HG03139 (cell line): Measurements from ENCODE around the gene SS18L1.
A peak's percentile ranks its signal among the peaks of the same experiment; 100 is the strongest.

Experiments used
- ATAC-seq: cut with Tn5 transposase; IDR thresholded peaks from one replicate; pipeline ENCODE4 v1.9.1; 2021; ENCODE audit not compliant: unreplicated experiment

Gene SS18L1

DNA sequence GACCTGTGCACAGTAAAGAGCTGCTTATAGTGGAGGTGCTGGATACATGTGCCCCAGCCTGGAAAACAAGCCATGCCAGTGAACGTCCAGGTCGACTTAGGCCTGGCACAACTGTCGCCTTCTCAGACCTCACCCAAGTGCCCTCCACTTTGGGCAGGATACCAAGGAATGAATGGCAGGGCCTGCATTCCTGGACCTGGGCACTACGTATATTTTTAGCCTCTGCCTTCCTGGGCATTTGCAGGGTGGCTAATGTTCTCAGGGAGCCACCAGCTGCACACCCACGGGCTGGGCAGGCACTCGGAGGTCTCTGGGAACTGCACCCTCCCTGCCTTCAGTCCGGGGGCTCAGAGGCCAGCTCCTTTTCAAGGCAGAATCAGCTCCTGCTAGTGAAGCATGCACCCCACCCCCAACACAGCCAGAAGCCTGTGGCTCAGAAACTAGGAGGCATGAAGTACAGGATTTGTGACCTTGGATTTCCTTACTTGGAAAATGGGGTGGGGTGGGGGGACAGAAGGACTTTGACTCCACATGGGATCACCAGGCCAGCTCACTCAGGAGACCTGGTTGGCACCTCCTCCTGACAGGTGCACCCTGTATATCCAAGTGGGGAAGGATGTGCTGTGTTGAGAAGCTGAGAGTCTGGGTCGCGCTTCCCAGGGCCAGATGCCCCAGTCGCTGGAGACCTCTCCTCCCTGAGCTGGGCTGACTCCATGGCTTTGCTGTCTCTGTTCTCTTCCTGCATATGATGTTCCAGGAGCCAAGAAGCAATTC lies 23.8 kb upstream of the SS18L1 start:
- no peak for ATAC-seq

DNA sequence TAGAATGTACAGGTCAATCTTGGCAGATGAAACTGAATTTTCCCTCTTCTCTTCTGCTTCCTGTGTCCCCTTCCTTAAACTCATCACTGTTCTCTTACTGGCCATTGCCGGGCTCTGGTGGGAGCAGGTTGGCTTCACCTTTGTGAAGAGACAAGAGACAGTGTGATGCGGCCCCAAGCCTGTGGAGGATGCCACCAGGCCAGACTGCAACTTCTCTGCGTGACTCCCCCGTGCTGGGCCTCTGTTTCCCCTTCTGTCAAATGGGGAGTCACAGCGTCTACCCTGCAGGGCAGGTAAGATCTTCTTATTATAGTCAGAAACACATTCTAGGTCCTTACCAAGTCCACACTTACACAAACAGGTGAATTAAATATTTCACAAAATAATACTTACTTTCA lies 23.2 kb upstream of the SS18L1 start:
- no peak for ATAC-seq

DNA sequence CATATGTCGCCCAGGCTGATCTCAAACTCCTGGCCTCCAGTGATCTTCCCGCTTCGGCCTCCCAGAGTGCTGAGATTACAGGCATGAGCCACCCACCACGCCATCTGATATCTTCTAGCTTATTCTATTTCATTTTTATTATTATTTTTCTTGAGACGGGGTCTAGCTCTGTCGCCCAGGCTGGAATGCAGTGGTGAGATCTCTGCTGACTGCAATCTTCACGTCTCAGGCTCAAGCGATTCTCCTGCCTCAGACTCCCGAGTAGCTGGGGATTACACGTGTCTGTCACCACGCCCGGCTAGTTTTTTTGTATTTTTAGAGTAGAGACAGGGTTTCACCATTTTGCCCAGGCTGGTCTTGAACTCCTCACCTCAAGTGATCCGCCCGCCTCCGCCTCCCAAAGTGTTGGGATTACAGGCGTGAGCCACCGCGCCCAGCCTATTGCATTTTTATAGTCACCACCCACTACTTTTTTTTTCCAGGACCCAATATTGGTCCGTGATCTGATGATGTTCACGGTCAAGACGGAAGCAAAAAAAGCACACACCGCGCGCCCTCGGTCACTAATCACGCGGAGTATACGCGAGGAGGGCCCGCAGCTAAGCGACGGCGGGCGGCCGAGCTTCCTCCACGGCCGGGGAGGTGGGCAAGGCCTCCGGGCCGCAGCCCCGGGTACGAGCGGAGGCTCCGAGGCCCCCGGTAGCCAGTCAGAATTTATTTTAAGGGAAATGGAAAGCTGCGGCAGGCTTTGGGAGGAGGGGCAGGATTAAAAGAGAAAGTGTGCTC lies 22.4 kb upstream of the SS18L1 start:
- peak; percentile 5 for ATAC-seq

DNA sequence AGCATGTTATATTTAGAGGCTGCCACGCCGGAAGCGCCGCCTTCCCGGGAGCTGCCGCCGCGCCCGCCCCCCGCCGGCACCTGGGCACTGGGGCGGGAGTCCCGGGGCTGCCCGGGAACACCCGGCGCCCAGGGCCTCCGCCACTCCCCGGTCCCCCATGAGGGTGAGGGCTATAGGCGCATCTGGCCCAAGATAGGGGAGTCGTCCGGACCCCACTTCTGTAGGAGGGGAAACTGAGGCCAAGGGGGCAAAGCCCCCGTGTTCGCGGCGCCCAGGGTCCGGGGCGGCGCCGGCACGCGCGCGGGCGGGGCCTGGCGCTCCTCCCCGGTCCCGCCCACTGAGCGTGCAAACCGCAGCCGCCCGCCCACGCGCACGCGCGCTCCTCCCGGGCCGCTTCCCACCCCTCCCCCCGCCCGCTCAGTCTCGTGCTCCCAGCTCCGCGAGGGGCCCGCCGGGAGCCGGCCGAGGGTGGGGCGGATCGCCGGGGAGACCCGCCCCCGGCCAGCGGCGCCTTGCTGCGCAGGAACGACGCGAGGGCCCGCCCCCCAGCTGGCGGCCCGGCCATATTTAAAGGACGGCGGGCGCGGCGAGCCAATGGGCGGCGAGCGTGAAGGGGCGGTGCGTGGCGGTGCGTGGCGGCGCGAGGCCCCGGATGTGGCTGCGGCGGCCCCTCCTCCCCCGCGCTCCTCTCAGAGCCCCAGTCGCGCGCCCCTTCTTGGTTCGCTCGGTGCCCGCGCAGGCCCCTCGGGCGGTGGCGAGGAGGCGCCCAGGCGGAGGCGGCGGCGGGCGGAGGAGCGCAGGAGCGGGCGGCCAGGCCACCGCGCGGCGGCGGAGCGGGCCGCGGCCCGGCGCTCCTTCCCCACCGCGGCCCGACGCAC lies 21.6 kb upstream of the SS18L1 start, which contains the start of gene LSM14B:
TSS of gene LSM14B (plus strand) at position 700 of the 878 bp plus-strand sequence. CDS start 192 bp downstream, outside the sequence.
- peak; percentile 74 for ATAC-seq

DNA sequence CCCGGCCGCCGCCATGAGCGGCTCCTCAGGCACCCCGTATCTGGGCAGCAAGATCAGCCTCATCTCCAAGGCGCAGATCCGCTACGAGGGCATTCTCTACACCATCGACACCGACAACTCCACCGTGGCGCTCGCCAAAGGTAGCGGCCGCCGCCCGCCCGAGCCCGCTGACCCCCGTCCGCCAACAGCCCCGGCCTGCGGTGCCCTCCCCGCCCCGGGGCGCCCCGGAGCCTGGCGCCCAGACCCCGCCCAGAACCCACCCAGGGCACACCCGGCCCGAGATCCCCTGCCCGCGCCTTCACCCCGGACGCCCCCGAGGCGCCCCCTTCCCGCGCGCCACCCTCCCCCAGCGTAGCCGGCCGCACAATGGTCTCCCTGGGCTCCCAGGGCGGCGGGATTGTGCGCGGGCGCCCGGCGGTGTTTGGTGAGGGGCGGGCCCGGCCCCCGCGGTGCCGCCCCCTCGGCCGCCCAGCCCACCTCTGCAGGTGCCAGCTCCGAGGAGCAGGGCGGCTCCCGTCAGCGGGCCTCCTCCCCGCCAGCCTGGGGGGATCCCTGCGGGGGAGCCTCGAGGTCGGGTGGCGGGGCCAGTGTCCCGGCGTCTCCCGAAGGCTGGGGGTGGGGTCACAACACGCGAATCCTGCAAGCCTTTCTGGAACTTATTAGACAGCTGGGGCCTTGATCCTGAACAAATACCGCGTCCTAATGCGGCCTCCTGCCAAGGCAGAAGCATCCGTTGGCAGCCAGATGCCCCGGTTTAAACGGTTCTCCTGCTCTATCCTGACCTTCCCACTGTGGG lies 20.7 kb upstream of the SS18L1 start:
- ATAC-seq: peak; percentile 9

DNA sequence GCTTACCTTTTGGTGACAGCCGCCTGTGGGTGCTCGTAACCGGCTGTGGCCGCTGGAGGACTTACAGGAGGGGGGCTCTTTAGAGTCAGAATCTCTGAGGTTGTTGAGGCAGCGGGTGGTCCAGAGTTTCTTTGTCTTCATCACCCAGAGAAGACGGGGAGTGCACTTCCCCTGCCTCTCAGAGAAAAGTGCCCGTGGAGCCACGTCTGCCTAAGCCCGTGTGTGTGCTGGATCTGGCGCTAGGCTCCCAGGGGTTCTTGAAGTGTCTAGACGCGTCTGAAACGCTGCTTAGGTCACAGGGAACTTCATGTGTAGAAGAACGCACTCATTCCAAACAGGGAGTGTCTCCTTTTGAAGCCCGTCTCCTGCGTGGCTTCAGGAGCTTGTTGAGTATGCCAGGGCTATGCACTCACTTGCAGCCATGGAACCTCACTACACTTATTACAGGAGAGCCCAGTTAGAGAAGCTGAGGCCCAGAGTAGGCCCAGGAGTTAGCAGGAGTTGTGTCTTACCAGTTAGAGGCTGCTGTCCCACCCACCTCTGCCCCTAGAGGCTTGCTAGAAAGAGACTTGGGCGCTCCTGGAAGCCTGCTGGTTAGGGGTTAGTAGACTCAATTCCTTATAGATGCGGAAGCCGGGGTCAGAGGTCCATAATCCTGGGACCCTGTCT lies 20.0 kb upstream of the SS18L1 start:
- ATAC-seq: no peak

DNA sequence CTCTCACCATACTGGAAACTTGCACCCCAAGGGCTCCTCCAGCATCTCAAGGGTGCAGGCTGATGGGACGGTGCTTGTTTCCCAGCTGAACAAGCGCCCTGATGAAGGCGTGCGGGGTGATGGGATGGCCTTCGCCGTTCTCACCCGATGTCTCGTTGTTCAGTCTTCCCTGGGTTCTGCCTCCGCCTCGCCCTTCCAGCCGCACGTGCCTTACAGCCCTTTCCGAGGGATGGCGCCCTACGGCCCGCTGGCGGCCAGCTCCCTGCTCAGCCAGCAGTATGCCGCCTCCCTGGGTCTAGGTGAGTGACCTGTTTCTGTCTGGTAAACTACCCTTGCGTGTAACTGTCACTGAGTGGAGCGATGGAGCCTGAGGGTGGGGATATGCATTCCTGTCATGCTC lies 17.4 kb upstream of the SS18L1 start:
- ATAC-seq: no peak

DNA sequence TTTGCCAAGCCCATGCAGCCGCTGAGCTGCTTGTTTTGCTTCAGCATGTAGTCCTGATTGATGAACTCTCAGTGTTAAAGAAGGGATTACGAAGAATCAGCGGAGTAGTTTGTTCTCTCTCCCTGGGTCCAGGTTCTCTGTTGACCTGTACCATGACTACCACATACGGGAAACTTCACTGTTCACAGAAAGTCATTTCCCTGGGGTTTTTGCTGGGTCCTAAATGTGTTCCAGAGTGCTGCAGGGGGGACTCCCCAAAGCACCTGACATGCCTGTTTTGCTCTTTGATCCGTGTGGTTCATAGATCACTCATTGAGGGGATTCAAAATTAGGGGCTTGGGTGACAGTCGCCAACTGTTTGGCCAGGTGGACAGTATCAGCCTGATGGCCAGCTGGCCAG lies 15.8 kb upstream of the SS18L1 start:
- ATAC-seq: no peak

DNA sequence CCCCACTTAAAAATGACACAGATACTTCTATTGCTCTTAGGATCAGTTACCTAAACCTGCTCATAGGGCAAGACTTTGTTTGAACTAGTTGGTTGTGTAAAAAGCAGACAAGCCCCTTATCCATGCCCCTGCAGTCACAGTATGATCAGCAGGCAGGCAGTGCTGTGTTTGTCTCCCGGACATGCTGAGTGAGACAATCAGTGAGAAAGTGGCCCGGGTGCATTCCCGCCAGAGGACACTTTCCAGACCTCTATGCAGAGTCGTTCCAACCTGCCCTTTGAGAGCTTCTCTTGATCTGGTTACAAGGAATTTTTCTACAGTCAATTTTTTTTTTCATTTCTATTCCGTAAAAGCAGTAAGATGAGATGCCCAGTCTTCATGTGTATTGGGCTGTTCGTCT lies 15.1 kb upstream of the SS18L1 start:
- ATAC-seq: no peak

DNA sequence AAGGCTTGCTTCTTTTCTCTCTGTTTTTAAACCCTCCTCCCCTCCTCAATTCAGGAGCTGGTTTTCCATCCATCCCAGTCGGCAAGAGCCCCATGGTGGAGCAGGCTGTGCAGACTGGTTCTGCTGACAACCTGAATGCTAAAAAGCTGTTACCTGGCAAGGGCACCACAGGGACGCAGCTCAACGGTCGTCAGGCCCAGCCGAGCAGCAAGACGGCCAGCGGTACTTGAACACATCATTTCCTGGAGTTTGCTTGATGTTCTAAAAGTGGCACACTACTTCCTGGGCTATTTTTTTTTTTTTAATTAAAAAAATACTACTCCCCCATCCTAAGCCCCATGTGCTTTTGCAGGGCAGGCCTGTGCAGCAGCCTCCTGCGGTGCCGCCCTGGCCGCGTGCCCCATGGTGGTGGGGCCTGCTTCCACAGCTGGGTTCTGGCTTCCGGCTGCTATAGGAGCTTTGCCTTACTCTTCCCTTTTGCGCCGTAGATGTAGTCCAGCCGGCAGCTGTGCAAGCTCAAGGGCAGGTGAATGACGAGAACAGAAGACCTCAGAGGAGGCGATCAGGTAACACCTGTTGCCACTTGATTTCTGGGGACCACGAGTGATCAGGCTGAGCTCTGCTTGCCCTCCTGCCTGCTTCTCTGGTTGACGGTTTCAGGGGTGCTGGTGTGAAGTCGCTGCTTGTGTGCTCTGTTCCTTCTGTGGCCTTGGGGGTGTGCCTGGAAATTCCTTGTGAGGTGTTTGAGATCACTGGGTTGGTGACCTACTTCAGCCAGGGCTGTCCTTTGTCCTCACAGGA lies 13.6 kb upstream of the SS18L1 start:
- ATAC-seq: no peak

DNA sequence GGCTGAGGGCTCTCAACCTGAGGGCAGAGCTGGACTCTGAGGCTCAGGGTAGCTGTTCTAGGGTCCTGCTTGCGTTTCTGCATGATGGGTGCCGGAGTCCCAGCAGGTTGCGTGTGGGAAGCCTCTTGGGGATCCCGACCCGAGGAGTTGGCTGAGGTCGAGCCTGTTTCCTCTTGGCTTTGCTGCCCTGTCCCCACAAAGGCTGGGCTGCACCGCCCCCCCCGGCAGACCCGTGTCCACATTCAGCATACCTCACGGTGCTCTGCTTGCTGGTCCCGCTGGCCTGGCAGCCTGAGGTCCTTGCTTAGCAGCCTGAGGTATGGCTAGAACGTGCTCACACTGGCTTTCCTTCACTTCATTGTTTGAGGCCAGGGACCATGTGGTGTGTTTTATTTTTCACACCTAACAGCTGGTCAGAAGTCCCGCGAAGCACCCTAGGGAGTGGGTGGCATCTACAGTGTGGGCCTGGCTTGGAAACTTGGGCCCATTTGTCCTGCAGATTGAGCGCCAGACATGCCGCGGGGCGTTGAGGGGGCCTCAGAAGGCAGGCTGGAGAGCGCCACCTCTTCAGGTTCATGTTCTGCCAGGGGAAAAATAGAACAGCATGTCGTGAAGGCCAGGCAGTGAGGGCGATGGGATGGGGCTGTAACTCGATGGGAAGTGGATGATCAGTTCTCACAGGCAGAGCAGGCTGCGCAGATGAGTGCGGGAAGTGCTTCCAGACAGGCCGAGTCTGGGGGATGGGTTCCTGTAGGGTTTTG lies 11.8 kb upstream of the SS18L1 start:
- no peak for ATAC-seq

DNA sequence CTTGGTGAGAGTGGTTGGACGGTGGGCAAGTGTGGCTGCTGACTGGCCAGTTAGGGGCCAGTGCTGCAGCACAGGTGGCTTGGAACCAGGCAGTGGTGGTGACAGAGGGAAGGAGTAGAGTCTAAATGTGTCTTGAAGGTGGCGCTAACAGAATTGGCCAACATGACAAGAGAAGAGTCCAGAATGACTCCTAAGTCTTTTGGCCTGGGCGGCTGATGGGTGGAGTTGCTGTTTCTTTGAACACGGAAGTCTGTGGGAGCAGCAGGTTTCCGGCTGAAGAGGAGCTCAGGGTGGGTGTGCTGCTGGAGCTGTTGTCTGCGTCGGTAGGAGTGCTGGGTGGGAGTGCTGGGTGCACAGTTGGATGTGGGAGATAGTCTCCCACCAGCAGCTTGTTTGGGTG lies 11.1 kb upstream of the SS18L1 start:
- no peak for ATAC-seq

DNA sequence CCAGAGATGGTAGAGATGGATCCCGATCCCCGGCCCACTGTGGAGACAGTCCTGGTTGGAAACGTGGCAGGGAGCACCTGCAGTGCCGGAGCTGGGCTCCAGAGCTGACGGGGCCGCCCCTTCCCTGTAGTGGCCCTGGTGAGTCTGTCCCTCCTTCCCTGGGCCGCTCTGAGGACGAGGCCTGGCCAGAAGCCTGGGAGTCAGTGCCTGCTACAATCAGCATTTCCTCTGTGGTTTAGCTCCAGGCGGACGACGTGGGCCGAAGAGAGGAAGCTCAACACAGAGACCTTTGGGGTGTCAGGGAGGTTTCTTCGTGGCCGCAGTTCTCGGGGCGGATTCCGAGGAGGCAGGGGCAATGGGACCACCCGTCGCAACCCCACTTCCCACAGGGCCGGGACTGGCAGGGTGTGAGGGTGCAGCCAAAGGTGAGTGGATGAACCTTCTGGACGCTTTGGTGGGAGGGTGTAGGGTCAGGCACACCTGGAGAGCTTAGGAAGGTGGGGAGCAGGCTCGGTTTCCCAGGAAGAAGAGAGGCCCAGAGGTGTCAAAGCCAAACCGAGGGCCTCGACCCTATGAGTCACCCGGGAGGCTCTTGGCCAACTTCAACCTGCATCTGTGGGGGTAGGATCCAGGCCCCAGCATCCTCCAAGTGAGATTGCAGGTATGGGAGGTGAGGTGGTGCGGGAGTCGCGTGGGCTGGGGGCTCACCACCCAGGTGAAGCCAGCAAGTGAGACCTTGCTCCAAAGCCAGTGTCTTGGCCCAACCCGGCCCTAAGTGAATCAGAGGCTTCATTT lies 10.3 kb upstream of the SS18L1 start:
- ATAC-seq: no peak

DNA sequence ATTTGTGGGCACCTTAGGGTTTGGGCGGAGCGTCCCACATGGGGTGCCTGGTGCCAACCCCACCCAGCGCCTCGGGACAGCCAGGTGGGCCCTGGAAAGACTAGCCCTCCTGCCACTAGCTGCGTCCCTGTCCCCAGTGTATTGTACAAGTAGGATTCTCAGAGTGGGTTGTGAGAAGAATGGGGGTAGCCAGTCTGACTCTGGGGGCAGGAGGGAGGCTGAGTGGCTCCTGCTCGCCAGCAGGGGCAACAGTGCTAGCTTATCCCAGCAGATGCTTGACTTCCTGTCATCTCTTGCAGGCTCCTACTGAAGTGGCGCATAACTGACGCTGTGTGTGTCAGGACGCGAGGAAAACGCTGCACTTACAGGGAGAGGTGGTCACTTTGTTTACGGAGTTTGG lies 9.7 kb upstream of the SS18L1 start:
- ATAC-seq: no peak

DNA sequence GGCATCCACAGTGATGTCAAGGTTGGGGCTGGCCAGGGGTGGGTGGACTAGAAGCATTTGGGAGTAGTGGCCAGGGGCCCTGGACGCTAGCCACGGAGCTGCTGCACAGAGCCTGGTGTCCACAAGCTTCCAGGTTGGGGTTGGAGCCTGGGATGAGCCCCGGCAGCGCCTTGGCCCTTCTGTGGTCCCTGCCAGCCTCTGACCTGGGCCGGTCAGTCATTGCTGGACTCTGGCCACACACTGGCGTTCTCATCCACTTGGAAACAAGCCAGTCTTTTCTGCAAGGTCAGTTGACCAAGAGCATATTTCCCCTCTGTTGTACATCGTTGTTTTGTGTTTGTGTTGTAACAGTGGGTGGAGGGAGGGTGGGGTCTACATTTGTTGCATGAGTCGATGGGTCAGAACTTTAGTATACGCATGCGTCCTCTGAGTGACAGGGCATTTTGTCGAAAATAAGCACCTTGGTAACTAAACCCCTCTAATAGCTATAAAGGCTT lies 8.8 kb upstream of the SS18L1 start:
- no peak for ATAC-seq

DNA sequence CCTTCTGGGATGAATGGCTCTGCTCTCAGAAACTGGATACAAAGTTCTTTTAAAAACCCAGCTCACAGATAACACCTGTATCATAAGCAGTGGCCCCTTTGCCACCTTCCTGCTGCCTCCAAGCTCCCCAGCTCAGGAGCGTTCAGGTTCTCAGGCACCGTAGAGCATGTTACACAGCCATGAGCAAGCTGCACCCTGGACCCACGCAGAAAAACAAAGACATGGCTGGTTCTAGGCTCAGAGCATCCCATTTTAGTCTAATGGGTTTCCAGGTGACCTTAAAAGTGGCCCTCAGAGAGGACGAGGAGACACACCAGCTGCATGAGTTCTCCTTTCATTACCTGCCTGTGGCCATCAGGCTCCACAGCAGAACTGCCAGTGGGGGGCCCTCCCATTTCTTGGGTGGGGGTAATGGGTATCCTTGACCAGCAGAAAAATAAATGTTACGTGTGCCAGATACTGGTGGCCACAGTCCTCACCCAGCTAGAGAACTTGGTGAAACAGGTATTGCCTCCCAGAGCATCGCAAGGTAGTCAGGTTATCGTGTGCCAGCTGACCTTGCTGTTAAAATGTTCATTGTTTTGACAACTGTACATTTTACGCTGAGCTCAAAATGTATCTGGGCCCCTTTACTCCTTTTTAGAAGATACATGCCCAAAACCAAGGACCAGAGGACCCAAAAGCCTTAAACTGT lies 7.8 kb upstream of the SS18L1 start:
- no peak for ATAC-seq
